Measurements from ENCODE around the gene FKBP15.

GRCh38 chr9:113148781-113149510 is 72.1 kb downstream of the FKBP15 start:
- TF ChIP-seq, protein P1, sequence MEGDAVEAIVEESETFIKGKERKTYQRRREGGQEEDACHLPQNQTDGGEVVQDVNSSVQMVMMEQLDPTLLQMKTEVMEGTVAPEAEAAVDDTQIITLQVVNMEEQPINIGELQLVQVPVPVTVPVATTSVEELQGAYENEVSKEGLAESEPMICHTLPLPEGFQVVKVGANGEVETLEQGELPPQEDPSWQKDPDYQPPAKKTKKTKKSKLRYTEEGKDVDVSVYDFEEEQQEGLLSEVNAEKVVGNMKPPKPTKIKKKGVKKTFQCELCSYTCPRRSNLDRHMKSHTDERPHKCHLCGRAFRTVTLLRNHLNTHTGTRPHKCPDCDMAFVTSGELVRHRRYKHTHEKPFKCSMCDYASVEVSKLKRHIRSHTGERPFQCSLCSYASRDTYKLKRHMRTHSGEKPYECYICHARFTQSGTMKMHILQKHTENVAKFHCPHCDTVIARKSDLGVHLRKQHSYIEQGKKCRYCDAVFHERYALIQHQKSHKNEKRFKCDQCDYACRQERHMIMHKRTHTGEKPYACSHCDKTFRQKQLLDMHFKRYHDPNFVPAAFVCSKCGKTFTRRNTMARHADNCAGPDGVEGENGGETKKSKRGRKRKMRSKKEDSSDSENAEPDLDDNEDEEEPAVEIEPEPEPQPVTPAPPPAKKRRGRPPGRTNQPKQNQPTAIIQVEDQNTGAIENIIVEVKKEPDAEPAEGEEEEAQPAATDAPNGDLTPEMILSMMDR (IDR thresholded peaks at IDR 0.05), result no peak
- TF ChIP-seq POLR2A (IDR thresholded peaks at IDR 0.05), result no peak
